K562 (cell line): ENCODE data around the gene SLC4A2. TPM values are rescaled to one million over a fixed set of nuclear protein-coding genes. Genes with fewer than 3 reads are reported as not detected.

Experiments
- ATAC-seq: fragments of 200-7000 bp; cut with Tn5 transposase; 3 replicates; pipeline ENCODE4 v1.9.1; 2020; ENCODE audit warnings: moderate library complexity
- BruUV-seq: library from RNA; stranded (reverse); fragments of 400-500 nt; replicated peaks from 2 replicates; lab custom pipeline; 2021; lab: Mats Ljungman, UMichigan
- CTCF ChIA-PET: fragments of 300-600 bp; formaldehyde crosslinking; extraction: SDS; loops from one replicate; lab custom pipeline; 2021; ENCODE audit warnings: low intra/inter-chr PET ratio; lab: Yijun Ruan, JAX
- POLR2A ChIA-PET: fragments of 300-600, 350-650 bp; sonication (Branson Sonifier 250); formaldehyde crosslinking; extraction: SDS; loops from one replicate; lab custom pipeline; 2021; ENCODE audit warnings: antibody characterized with exemption, inconsistent platforms; lab: Yijun Ruan, JAX
- DNase-seq, 4 experiments: peaks; one replicate each; pipeline versions ENCODE4 v3.0.0 to v3.0.0-alpha.2; 2011 to 2018; ENCODE audit warnings: low spot score in 3 of 4, mixed read lengths in 3 of 4; ENCODE audit errors: extremely low read depth in 1 of 4
- FAIRE-seq: peaks from 2 replicates; lab custom pipeline; 2011; peaks lifted over from hg19 to GRCh38; lab: Jason Lieb, UNC
- H2AFZ ChIP-seq: 2 replicates; pipeline ENCODE4 v1.6.0; 2011; ENCODE audit warnings: low read depth, low read length, control low read depth, inconsistent platforms
- H3K27ac ChIP-seq: fragments of 200-600 bp; 3 replicates; pipeline ENCODE4 v1.8.0; 2011; ENCODE audit warnings: low read depth, mild to moderate bottlenecking, control low read depth, inconsistent platforms, low read length, moderate library complexity, mixed read lengths; ENCODE audit errors: extremely low read depth
- H3K27me3 ChIP-seq, 2 experiments: fragments of 300-600 bp in 1 of 2; 2 replicates in 1 of 2; 3 replicates in 1 of 2; pipeline versions ENCODE4 v1.6.0 to v1.8.0; 2011; ENCODE audit warnings: inconsistent platforms in 2 of 2, low read length in 2 of 2, mild to moderate bottlenecking in 1 of 2, mixed read lengths in 1 of 2, moderate library complexity in 1 of 2; ENCODE audit not compliant: control insufficient read depth in 2 of 2, insufficient read depth in 2 of 2
- H3K36me3 ChIP-seq: fragments of 300-600 bp; 3 replicates; pipeline ENCODE4 v1.8.0; 2011; ENCODE audit warnings: mild to moderate bottlenecking, low read length, inconsistent platforms; ENCODE audit not compliant: control insufficient read depth, insufficient read depth
- H3K4me1 ChIP-seq, 2 experiments: fragments of 200-600 bp in 1 of 2; replicated peaks in 1 of 2; 2 replicates in 1 of 2; 3 replicates in 1 of 2; pipeline versions ENCODE4 v1.5.1 to v1.8.0; 2011; ENCODE audit warnings: inconsistent platforms in 2 of 2, low read length in 2 of 2, mild to moderate bottlenecking in 1 of 2, mixed read lengths in 1 of 2, moderate library complexity in 1 of 2; ENCODE audit not compliant: control insufficient read depth in 2 of 2, insufficient read depth in 2 of 2
- H3K4me2 ChIP-seq: 2 replicates; pipeline ENCODE4 v1.6.1; 2011; ENCODE audit warnings: low read length, control low read depth, inconsistent platforms, mixed read lengths; ENCODE audit not compliant: insufficient read depth
- H3K4me3 ChIP-seq: fragments of 200-600 bp; sonication (generic), shearing (Covaris generic); 2 replicates; pipeline ENCODE4 v1.5.1; 2016; ENCODE audit warnings: control low read depth, inconsistent platforms
- H3K79me2 ChIP-seq: fragments of 200-600 bp; 3 replicates; pipeline ENCODE4 v1.8.0; 2011; ENCODE audit warnings: low read length, inconsistent platforms; ENCODE audit not compliant: control insufficient read depth, insufficient read depth
- H3K9ac ChIP-seq, 2 experiments: 2 replicates each; pipeline versions ENCODE4 v1.6.0 to v1.6.1; 2011; ENCODE audit warnings: low read depth in 2 of 2, low read length in 2 of 2, control low read depth in 1 of 2, inconsistent platforms in 1 of 2, mild to moderate bottlenecking in 1 of 2, mixed read lengths in 1 of 2; ENCODE audit not compliant: insufficient read depth in 1 of 2
- H3K9me1 ChIP-seq: one replicate; pipeline ENCODE4 v1.6.0; 2011; ENCODE audit warnings: inconsistent platforms, mild to moderate bottlenecking, low read length, moderate library complexity; ENCODE audit not compliant: control insufficient read depth, insufficient read depth
- H3K9me3 ChIP-seq: replicated peaks from 2 replicates; pipeline ENCODE4 v1.5.1; 2011; ENCODE audit warnings: low read depth, low read length, inconsistent platforms; ENCODE audit not compliant: control insufficient read depth, insufficient read depth
- H4K20me1 ChIP-seq: replicated peaks from 2 replicates; pipeline ENCODE4 v1.6.1; 2011; ENCODE audit warnings: low read length, inconsistent platforms, mixed read lengths; ENCODE audit not compliant: control insufficient read depth, insufficient read depth
- ARID2 ChIP-seq: fragments of 450-650 bp; IDR thresholded peaks from 2 replicates; pipeline ENCODE4 v1.6.1; 2017; ENCODE audit warnings: antibody characterized with exemption, mild to moderate bottlenecking
- CBFA2T3 ChIP-seq: fragments of 450-650 bp; IDR thresholded peaks from 2 replicates; pipeline ENCODE4 v1.6.1; 2017
- CHD2 ChIP-seq: IDR thresholded peaks from 2 replicates; pipeline ENCODE4 v1.6.1; 2011; ENCODE audit warnings: low read depth, low read length
- CTBP1 ChIP-seq: fragments of 450-650 bp; IDR thresholded peaks from 2 replicates; pipeline ENCODE4 v1.6.1; 2016; ENCODE audit warnings: borderline replicate concordance
- GATAD2B ChIP-seq: fragments of 450-650 bp; IDR thresholded peaks from 2 replicates; pipeline ENCODE4 v1.6.1; 2017; ENCODE audit warnings: mild to moderate bottlenecking, borderline replicate concordance
- HCFC1 ChIP-seq: IDR thresholded peaks from 2 replicates; pipeline ENCODE4 v1.6.1; 2012; ENCODE audit warnings: low read depth, low read length, improper control_type of control experiment
- HDAC1 ChIP-seq, 2 experiments: fragments of 450-650 bp; IDR thresholded peaks; 2 replicates each; pipeline ENCODE4 v1.6.1; 2016 to 2017; ENCODE audit warnings: inconsistent platforms in 1 of 2, mild to moderate bottlenecking in 1 of 2, moderate library complexity in 1 of 2
- HSF4 ChIP-seq: fragments of 250-450 bp; sonication (Bioruptor Pico); IDR thresholded peaks from 2 replicates; pipeline ENCODE4 v2.1.2; 2022; ENCODE audit warnings: mild to moderate bottlenecking, moderate library complexity, borderline replicate concordance
- JUN ChIP-seq, 2 experiments: sonication (generic) in 1 of 2; formaldehyde crosslinking in 1 of 2; IDR thresholded peaks; 2 replicates each; pipeline versions ENCODE4 v1.6.1 to v1.8.0; 2012 to 2022; ENCODE audit warnings: borderline replicate concordance in 2 of 2, mild to moderate bottlenecking in 2 of 2, improper control_type of control experiment in 1 of 2, low read depth in 1 of 2, low read length in 1 of 2, missing genetic modification reagents in 1 of 2
- MCM3 ChIP-seq: fragments of 450-650 bp; IDR thresholded peaks from 2 replicates; pipeline ENCODE4 v1.6.1; 2016
- MED1 ChIP-seq: sonication (generic); formaldehyde crosslinking; IDR thresholded peaks from 2 replicates; pipeline ENCODE4 v1.8.1; 2023; ENCODE audit warnings: missing genetic modification reagents, borderline replicate concordance
- MEIS2 ChIP-seq: fragments of 450-650 bp; IDR thresholded peaks from 2 replicates; pipeline ENCODE4 v1.6.1; 2014; ENCODE audit warnings: mild to moderate bottlenecking; ENCODE audit not compliant: partially characterized antibody
- NBN ChIP-seq: fragments of 450-650 bp; IDR thresholded peaks from 2 replicates; pipeline ENCODE4 v1.6.1; 2016; ENCODE audit warnings: low read depth, mild to moderate bottlenecking
- RFX5 ChIP-seq: IDR thresholded peaks from 2 replicates; pipeline ENCODE4 v1.6.1; 2011; ENCODE audit warnings: low read depth, mild to moderate bottlenecking, improper control_type of control experiment, low read length
- RUNX1 ChIP-seq: sonication (generic); IDR thresholded peaks from 2 replicates; pipeline ENCODE4 v1.6.1; 2016; ENCODE audit warnings: antibody characterized with exemption, low read depth
- ZBTB7A ChIP-seq: IDR thresholded peaks from 2 replicates; pipeline ENCODE4 v1.6.1; 2011; ENCODE audit warnings: low read depth, mild to moderate bottlenecking, low read length, moderate library complexity, borderline replicate concordance; ENCODE audit not compliant: control insufficient read depth
- ZNF140 ChIP-seq: fragments of 250-450 bp; sonication (Bioruptor Pico); IDR thresholded peaks from 2 replicates; pipeline ENCODE4 v1.8.0; 2021; ENCODE audit warnings: moderate library complexity, mild to moderate bottlenecking, inconsistent platforms
- WGBS: fragments of 100-300 bp; shearing (Covaris generic); methylation state at CpG from one replicate; pipeline ENCODE4 v1.1.6; 2016; ENCODE audit warnings: low coverage, mixed read lengths; ENCODE audit not compliant: insufficient coverage; ENCODE audit errors: missing lambda C conversion rate; 5-methylcytosine and 5-hydroxymethylcytosine counted together
- in situ Hi-C: fragments of 300-500 bp; cut with MboI; formaldehyde crosslinking; loops from 4 replicates; pipeline ENCODE4 v1.15.0; 2018; ENCODE audit warnings: inconsistent platforms, mixed read lengths
- intact Hi-C: fragments of 100-400 bp; cut with micrococcal nuclease; formaldehyde crosslinking; loops from 2 replicates; pipeline ENCODE4 v1.14.2; 2022
- polyA plus RNA-seq, 8 experiments: library from polyadenylated mRNA; depleted of rRNA in 4 of 8; stranded (reverse) in 5 of 8; unstranded in 3 of 8; fragments of >200 nt; fragmentation: Nextera tagmentation in 2 of 8; fragmentation: Illumina TruSeq in 1 of 8; extraction: Ambion mirVana in 2 of 8; extraction: Trizol in 1 of 8; gene quantifications; 2 replicates each; pipeline versions ENCODE4 v1.2.1 to v1.2.3, GENCODE V29; 2011 to 2014; ENCODE audit warnings: inconsistent platforms in 1 of 8, missing spikeins in 1 of 8
- total RNA-seq, 7 experiments: library from RNA; depleted of rRNA in 6 of 7; stranded (reverse); fragments of >200 nt in 6 of 7; fragmentation: Illumina TruSeq in 2 of 7; extraction: Trizol in 2 of 7; gene quantifications; 2 replicates each; pipeline versions ENCODE4 v1.2.1 to v1.2.3, GENCODE V29; 2011 to 2021; ENCODE audit warnings: low replicate concordance in 1 of 7
- TF ChIP-seq, protein P1 (sequence below): sonication (generic); formaldehyde crosslinking; IDR thresholded peaks from 2 replicates; pipeline ENCODE4 v1.8.0; 2022; ENCODE audit warnings: mild to moderate bottlenecking, missing genetic modification reagents

Gene SLC4A2
- total and polyA plus RNA-seq, 9 of the 15 experiments (the other 6 are each of a cell fraction or from before 2014, with no cell fraction given) = 11.4 to 375 (median 130) TPM

DNA sequence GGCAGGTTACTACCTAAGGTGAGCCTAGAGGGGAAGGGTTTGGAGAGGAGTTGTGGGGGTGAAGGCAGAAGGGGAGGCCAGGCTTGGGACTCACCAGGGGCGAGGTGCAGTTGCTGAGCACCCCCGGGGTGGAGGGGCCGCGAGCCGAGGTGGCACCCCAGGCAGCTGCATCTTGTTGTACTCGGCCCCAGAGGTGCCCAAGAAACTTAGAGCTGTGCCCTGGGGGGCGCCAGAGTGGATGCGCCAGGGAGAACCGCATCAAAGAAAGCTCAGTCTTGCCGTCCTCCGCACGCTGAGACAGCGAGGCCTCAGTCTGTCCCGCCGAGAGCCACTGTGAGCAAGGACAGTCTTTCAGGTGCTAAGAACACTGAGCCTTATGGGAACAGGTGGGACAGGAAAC, 42.4 kb upstream of the SLC4A2 start (continued):
- TF ChIP-seq NBN = no peak
- TF ChIP-seq CHD2 = no peak

DNA sequence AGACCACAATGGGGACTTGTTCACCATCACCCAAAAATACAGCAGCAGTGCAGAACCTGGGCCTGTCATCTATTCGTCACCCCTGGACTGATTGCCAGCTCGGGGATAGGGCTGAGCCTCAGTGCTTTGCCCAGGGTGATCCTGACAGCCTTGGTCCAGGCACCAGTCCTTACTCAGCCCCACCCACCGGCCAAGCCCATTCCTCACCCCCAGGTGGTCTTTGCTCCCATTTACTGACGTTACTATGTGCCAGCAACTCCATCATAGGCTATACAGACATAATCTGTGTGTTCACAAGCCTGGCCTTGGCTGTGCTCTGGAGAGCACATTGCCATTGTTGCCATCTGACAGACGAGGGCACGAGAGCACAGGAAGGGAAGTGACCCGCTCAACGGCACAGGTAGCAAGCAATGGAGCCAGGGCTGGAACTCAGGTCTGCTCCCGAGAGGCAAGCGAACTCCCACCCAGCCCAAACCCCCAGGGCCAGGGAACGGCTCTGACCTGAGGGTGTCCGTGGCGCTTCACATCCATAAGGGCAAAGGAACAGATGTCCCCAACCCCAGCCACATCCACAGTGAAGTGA, 41.9 kb upstream of the SLC4A2 start:
- Histone ChIP-seq H4K20me1 (no peaks in the 10 kb centered on the region), H3K79me2 (peaks cover 8% of the 10 kb centered on the region), H2AFZ (peak overlapping the region; percentile 96), H3K9ac (peak overlapping the region; percentile 73 to 93), H3K4me3 (peak overlapping the region; percentile 40), H3K27me3 (no peaks in the 10 kb centered on the region; a peak in 1 of 5 replicates), H3K36me3 (peaks cover 33% of the 10 kb centered on the region; the same call in 2 of the 3 replicates), H3K4me1 (peaks cover 24 to 73% of the 10 kb centered on the region in 2 experiments), H3K27ac (peak overlapping the region; percentile 70), H3K9me3 (no peaks in the 10 kb centered on the region), H3K4me2 (peak overlapping the region; percentile 95), H3K9me1 (no peaks in the 10 kb centered on the region)
- FAIRE-seq (peak; percentile 84), ATAC-seq (no peak; the same call in 2 of the 3 replicates), DNase-seq (no peak)
- WGBS = 27% methylated on average over 13 of the region's 13 CpGs
- in situ Hi-C loops = no loop called here
- ChIA-PET POLR2A (interaction anchor here (0.5 to 14.3 kb wide), 8 partner anchors 8 to 1167 kb away, joined by 3 to 146 read pairs (median 4); partner anchors contain the start of gene ABCB8), CTCF (interaction anchor here (0.7 to 1.3 kb wide), 4 partner anchors 53 to 120 kb away, joined by 3 to 6 read pairs (median 4); no protein-coding TSS in a partner anchor)
- TSS peak; percentile 86 for BruUV-seq
- intact Hi-C loops = loop anchor here (10.0 kb wide), 1 partner anchor 157 kb away; no protein-coding TSS in a partner anchor
- TF ChIP-seq ZNF140 (no peak), HCFC1 (0 out of 2 replicates have a peak, but pooled peaks have one; percentile 14), HDAC1 (IDR thresholded peaks at IDR 0.05) (0 out of 4 replicates have a peak, but pooled peaks of 1 of the 2 experiments have one; percentile 22), MCM3 (no peak), RUNX1 (no peak; the same call in 1 of the 2 replicates), HSF4 (CRISPR knock-in tag) (no peak), JUN (IDR thresholded peaks at IDR 0.05; ENCODE audit: borderline replicate concordance, low read depth, low read length) (no peak), JUN (CRISPR knock-in tag; IDR thresholded peaks at IDR 0.05; ENCODE audit: borderline replicate concordance) (no peak), GATAD2B (no peak), CTBP1 (no peak), ARID2 (no peak), RFX5 (no peak), ZBTB7A (0 out of 2 replicates have a peak, but pooled peaks have one; percentile 19), CBFA2T3 (no peak), MED1 (CRISPR knock-in tag) (no peak), MEIS2 (no peak)
- TF ChIP-seq, protein P1, sequence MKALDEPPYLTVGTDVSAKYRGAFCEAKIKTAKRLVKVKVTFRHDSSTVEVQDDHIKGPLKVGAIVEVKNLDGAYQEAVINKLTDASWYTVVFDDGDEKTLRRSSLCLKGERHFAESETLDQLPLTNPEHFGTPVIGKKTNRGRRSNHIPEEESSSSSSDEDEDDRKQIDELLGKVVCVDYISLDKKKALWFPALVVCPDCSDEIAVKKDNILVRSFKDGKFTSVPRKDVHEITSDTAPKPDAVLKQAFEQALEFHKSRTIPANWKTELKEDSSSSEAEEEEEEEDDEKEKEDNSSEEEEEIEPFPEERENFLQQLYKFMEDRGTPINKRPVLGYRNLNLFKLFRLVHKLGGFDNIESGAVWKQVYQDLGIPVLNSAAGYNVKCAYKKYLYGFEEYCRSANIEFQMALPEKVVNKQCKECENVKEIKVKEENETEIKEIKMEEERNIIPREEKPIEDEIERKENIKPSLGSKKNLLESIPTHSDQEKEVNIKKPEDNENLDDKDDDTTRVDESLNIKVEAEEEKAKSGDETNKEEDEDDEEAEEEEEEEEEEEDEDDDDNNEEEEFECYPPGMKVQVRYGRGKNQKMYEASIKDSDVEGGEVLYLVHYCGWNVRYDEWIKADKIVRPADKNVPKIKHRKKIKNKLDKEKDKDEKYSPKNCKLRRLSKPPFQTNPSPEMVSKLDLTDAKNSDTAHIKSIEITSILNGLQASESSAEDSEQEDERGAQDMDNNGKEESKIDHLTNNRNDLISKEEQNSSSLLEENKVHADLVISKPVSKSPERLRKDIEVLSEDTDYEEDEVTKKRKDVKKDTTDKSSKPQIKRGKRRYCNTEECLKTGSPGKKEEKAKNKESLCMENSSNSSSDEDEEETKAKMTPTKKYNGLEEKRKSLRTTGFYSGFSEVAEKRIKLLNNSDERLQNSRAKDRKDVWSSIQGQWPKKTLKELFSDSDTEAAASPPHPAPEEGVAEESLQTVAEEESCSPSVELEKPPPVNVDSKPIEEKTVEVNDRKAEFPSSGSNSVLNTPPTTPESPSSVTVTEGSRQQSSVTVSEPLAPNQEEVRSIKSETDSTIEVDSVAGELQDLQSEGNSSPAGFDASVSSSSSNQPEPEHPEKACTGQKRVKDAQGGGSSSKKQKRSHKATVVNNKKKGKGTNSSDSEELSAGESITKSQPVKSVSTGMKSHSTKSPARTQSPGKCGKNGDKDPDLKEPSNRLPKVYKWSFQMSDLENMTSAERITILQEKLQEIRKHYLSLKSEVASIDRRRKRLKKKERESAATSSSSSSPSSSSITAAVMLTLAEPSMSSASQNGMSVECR = peak; percentile 41; the same call in 1 of the 2 replicates
